ENCODE results near the gene UTP18.

The UTP18 gene

GRCh38 chr17:51238255-51238887 is 22.0 kb upstream of the UTP18 start:
- H3K27me3 ChIP-seq (ENCODE audit: control insufficient read depth, insufficient read depth, low read length) = no peaks in the 10 kb centered on the region
- H3K36me3 ChIP-seq (ENCODE audit: insufficient read depth, low read length) = no peaks in the 10 kb centered on the region
- H3K9ac ChIP-seq (ENCODE audit: low read depth, low read length) = no peak overlapping the region
- H3K9me3 ChIP-seq (replicated peaks; ENCODE audit: low read length) = no peaks in the 10 kb centered on the region
- no peaks in the 10 kb centered on the region for H3K4me1 ChIP-seq (ENCODE audit: control insufficient read depth, insufficient read depth, low read length)
- H3K4me3 ChIP-seq (ENCODE audit: low read length) = no peak overlapping the region
- H3K4me2 ChIP-seq (ENCODE audit: low read length) = no peak overlapping the region

GRCh38 chr17:51240275-51240674 is 20.1 kb upstream of the UTP18 start:
- Histone ChIP-seq H3K4me3 (ENCODE audit: low read length) (no peak overlapping the region), H3K4me1 (ENCODE audit: control insufficient read depth, insufficient read depth, low read length) (no peaks in the 10 kb centered on the region), H3K36me3 (ENCODE audit: insufficient read depth, low read length) (no peaks in the 10 kb centered on the region)

GRCh38 chr17:51244041-51244440 is 16.3 kb upstream of the UTP18 start:
- Histone ChIP-seq H3K27me3 (ENCODE audit: control insufficient read depth, insufficient read depth, low read length) (no peaks in the 10 kb centered on the region), H3K9me3 (replicated peaks; ENCODE audit: low read length) (no peaks in the 10 kb centered on the region), H3K9ac (ENCODE audit: low read depth, low read length) (no peak overlapping the region), H3K4me1 (ENCODE audit: control insufficient read depth, insufficient read depth, low read length) (peaks cover 5% of the 10 kb centered on the region), H3K36me3 (ENCODE audit: insufficient read depth, low read length) (no peaks in the 10 kb centered on the region), H3K4me3 (ENCODE audit: low read length) (no peak overlapping the region), H3K4me2 (ENCODE audit: low read length) (no peak overlapping the region)

More at GRCh38 chr17:51240275-51240674, 20.1 kb upstream of the UTP18 start:
- H3K9ac ChIP-seq (ENCODE audit: low read depth, low read length) = no peak overlapping the region
- no peaks in the 10 kb centered on the region for H3K9me3 ChIP-seq (replicated peaks; ENCODE audit: low read length)
- H3K4me2 ChIP-seq (ENCODE audit: low read length) = no peak overlapping the region
- H3K27me3 ChIP-seq (ENCODE audit: control insufficient read depth, insufficient read depth, low read length) = no peaks in the 10 kb centered on the region

GRCh38 chr17:51245535-51245934 is 14.8 kb upstream of the UTP18 start:
- H3K9me3 ChIP-seq (replicated peaks; ENCODE audit: low read length) = no peaks in the 10 kb centered on the region
- H3K36me3 ChIP-seq (ENCODE audit: insufficient read depth, low read length) = no peaks in the 10 kb centered on the region
- peaks cover 8% of the 10 kb centered on the region for H3K4me1 ChIP-seq (ENCODE audit: control insufficient read depth, insufficient read depth, low read length)
- no peak overlapping the region for H3K4me3 ChIP-seq (ENCODE audit: low read length)
- no peak overlapping the region for H3K4me2 ChIP-seq (ENCODE audit: low read length)
- no peak overlapping the region for H3K9ac ChIP-seq (ENCODE audit: low read depth, low read length)
- H3K27me3 ChIP-seq (ENCODE audit: control insufficient read depth, insufficient read depth, low read length) = no peaks in the 10 kb centered on the region

GRCh38 chr17:51250314-51250840 is 10.0 kb upstream of the UTP18 start:
- Histone ChIP-seq H3K9ac (ENCODE audit: low read depth, low read length) (no peak overlapping the region), H3K27me3 (ENCODE audit: control insufficient read depth, insufficient read depth, low read length) (no peaks in the 10 kb centered on the region), H3K4me1 (ENCODE audit: control insufficient read depth, insufficient read depth, low read length) (peaks cover 22% of the 10 kb centered on the region), H3K4me2 (ENCODE audit: low read length) (no peak overlapping the region), H3K4me3 (ENCODE audit: low read length) (no peak overlapping the region), H3K36me3 (ENCODE audit: insufficient read depth, low read length) (peaks cover 12% of the 10 kb centered on the region), H3K9me3 (replicated peaks; ENCODE audit: low read length) (no peaks in the 10 kb centered on the region)

- Histone ChIP-seq H3K4me2 (ENCODE audit: low read length) (peak overlapping the region; percentile 6), H3K9ac (ENCODE audit: low read depth, low read length) (peak overlapping the region; percentile 8), H3K9me3 (replicated peaks; ENCODE audit: low read length) (no peaks in the 10 kb centered on the region), H3K4me3 (ENCODE audit: low read length) (no peak overlapping the region), H3K27me3 (ENCODE audit: control insufficient read depth, insufficient read depth, low read length) (no peaks in the 10 kb centered on the region), H3K36me3 (ENCODE audit: insufficient read depth, low read length) (peaks cover 12% of the 10 kb centered on the region), H3K4me1 (ENCODE audit: control insufficient read depth, insufficient read depth, low read length) (peaks cover 17% of the 10 kb centered on the region)
Measured at GRCh38 chr17:51251010-51251409, 9.3 kb upstream of the UTP18 start.

GRCh38 chr17:51255673-51256072 is 4.7 kb upstream of the UTP18 start:
- H3K4me2 ChIP-seq (ENCODE audit: low read length) = no peak overlapping the region
- no peak overlapping the region for H3K9ac ChIP-seq (ENCODE audit: low read depth, low read length)
- peaks cover 12% of the 10 kb centered on the region for H3K36me3 ChIP-seq (ENCODE audit: insufficient read depth, low read length)
- peaks cover 29% of the 10 kb centered on the region for H3K4me1 ChIP-seq (ENCODE audit: control insufficient read depth, insufficient read depth, low read length)
- no peaks in the 10 kb centered on the region for H3K9me3 ChIP-seq (replicated peaks; ENCODE audit: low read length)
- H3K27me3 ChIP-seq (ENCODE audit: control insufficient read depth, insufficient read depth, low read length) = no peaks in the 10 kb centered on the region
- H3K4me3 ChIP-seq (ENCODE audit: low read length) = no peak overlapping the region

GRCh38 chr17:51256101-51256500 is 4.2 kb upstream of the UTP18 start:
- H3K4me2 ChIP-seq (ENCODE audit: low read length) = no peak overlapping the region
- peaks cover 12% of the 10 kb centered on the region for H3K36me3 ChIP-seq (ENCODE audit: insufficient read depth, low read length)
- no peak overlapping the region for H3K4me3 ChIP-seq (ENCODE audit: low read length)
- no peaks in the 10 kb centered on the region for H3K27me3 ChIP-seq (ENCODE audit: control insufficient read depth, insufficient read depth, low read length)
- H3K9me3 ChIP-seq (replicated peaks; ENCODE audit: low read length) = no peaks in the 10 kb centered on the region
- peaks cover 24% of the 10 kb centered on the region for H3K4me1 ChIP-seq (ENCODE audit: control insufficient read depth, insufficient read depth, low read length)
- no peak overlapping the region for H3K9ac ChIP-seq (ENCODE audit: low read depth, low read length)

- peak overlapping the region; percentile 96 for H3K4me3 ChIP-seq (ENCODE audit: low read length)
- no peaks in the 10 kb centered on the region for H3K27me3 ChIP-seq (ENCODE audit: control insufficient read depth, insufficient read depth, low read length)
- peak overlapping the region; percentile 93 for H3K4me2 ChIP-seq (ENCODE audit: low read length)
- H3K36me3 ChIP-seq (ENCODE audit: insufficient read depth, low read length) = peaks cover 8% of the 10 kb centered on the region
- peak overlapping the region; percentile 98 for H3K9ac ChIP-seq (ENCODE audit: low read depth, low read length)
- H3K4me1 ChIP-seq (ENCODE audit: control insufficient read depth, insufficient read depth, low read length) = peaks cover 18% of the 10 kb centered on the region
- H3K9me3 ChIP-seq (replicated peaks; ENCODE audit: low read length) = no peaks in the 10 kb centered on the region
Measured at GRCh38 chr17:51257150-51258081, 2.9 kb upstream of the UTP18 start.

- H3K9me3 ChIP-seq (replicated peaks; ENCODE audit: low read length) = no peaks in the 10 kb centered on the region
- peak overlapping the region; percentile 96 for H3K4me3 ChIP-seq (ENCODE audit: low read length)
- peak overlapping the region; percentile 93 for H3K4me2 ChIP-seq (ENCODE audit: low read length)
- H3K9ac ChIP-seq (ENCODE audit: low read depth, low read length) = peak overlapping the region; percentile 98
- H3K27me3 ChIP-seq (ENCODE audit: control insufficient read depth, insufficient read depth, low read length) = no peaks in the 10 kb centered on the region
- H3K36me3 ChIP-seq (ENCODE audit: insufficient read depth, low read length) = peaks cover 11% of the 10 kb centered on the region
- H3K4me1 ChIP-seq (ENCODE audit: control insufficient read depth, insufficient read depth, low read length) = peaks cover 21% of the 10 kb centered on the region
Measured at GRCh38 chr17:51258756-51259563, 1.4 kb upstream of the UTP18 start.
